Measurements from ENCODE around the gene PCSK9.

Gene PCSK9

GRCh38 chr1:55079651-55080050 lies 40.3 kb downstream of the PCSK9 start:
- no peak overlapping the region for H2AFZ ChIP-seq (ENCODE audit: low read depth, low read length)
- no peaks in the 10 kb centered on the region for H3K79me2 ChIP-seq (ENCODE audit: low read length)
- H3K9ac ChIP-seq (ENCODE audit: low read length), result no peak overlapping the region
- H3K4me3 ChIP-seq (ENCODE audit: low read length), result no peak overlapping the region
- H3K27ac ChIP-seq (ENCODE audit: low read length), result no peak overlapping the region
- H3K27me3 ChIP-seq (ENCODE audit: low read depth, low read length), result no peaks in the 10 kb centered on the region
- H3K4me1 ChIP-seq (ENCODE audit: low read length), result no peaks in the 10 kb centered on the region
- H4K20me1 ChIP-seq (ENCODE audit: insufficient read depth, low read length), result no peaks in the 10 kb centered on the region
- H3K9me3 ChIP-seq (ENCODE audit: insufficient read depth, low read length), result no peaks in the 10 kb centered on the region
- H3K36me3 ChIP-seq (replicated peaks; ENCODE audit: low read depth, low read length), result peaks cover 16% of the 10 kb centered on the region
- TF ChIP-seq CTCF (IDR thresholded peaks at IDR 0.05; ENCODE audit: low read depth, low read length) (no peak), EZH2phosphoT487 (IDR thresholded peaks at IDR 0.05; ENCODE audit: low read depth) (no peak)
- H3K4me2 ChIP-seq (ENCODE audit: low read length), result no peak overlapping the region

- H4K20me1 ChIP-seq (ENCODE audit: insufficient read depth, low read length), result no peaks in the 10 kb centered on the region
- no peaks in the 10 kb centered on the region for H3K79me2 ChIP-seq (ENCODE audit: low read length)
- H3K4me3 ChIP-seq (ENCODE audit: low read length), result no peak overlapping the region
- no peak overlapping the region for H3K27ac ChIP-seq (ENCODE audit: low read length)
- H3K4me2 ChIP-seq (ENCODE audit: low read length), result no peak overlapping the region
- H3K9ac ChIP-seq (ENCODE audit: low read length), result no peak overlapping the region
- H3K4me1 ChIP-seq (ENCODE audit: low read length), result no peaks in the 10 kb centered on the region
- H3K27me3 ChIP-seq (ENCODE audit: low read depth, low read length), result no peaks in the 10 kb centered on the region
- peaks cover 17% of the 10 kb centered on the region for H3K36me3 ChIP-seq (replicated peaks; ENCODE audit: low read depth, low read length)
- TF ChIP-seq EZH2phosphoT487 (IDR thresholded peaks at IDR 0.05; ENCODE audit: low read depth) (no peak), CTCF (IDR thresholded peaks at IDR 0.05; ENCODE audit: low read depth, low read length) (no peak)
- H2AFZ ChIP-seq (ENCODE audit: low read depth, low read length), result no peak overlapping the region
- no peaks in the 10 kb centered on the region for H3K9me3 ChIP-seq (ENCODE audit: insufficient read depth, low read length)
Observed at GRCh38 chr1:55081188-55081904, 42.0 kb downstream of the PCSK9 start.

GRCh38 chr1:55081905-55082296 lies 42.6 kb downstream of the PCSK9 start:
- Histone ChIP-seq H3K79me2 (ENCODE audit: low read length) (no peaks in the 10 kb centered on the region), H3K9ac (ENCODE audit: low read length) (no peak overlapping the region), H2AFZ (ENCODE audit: low read depth, low read length) (no peak overlapping the region), H3K4me1 (ENCODE audit: low read length) (no peaks in the 10 kb centered on the region), H3K27ac (ENCODE audit: low read length) (no peak overlapping the region), H4K20me1 (ENCODE audit: insufficient read depth, low read length) (no peaks in the 10 kb centered on the region), H3K27me3 (ENCODE audit: low read depth, low read length) (no peaks in the 10 kb centered on the region), H3K9me3 (ENCODE audit: insufficient read depth, low read length) (no peaks in the 10 kb centered on the region), H3K4me2 (ENCODE audit: low read length) (no peak overlapping the region), H3K4me3 (ENCODE audit: low read length) (no peak overlapping the region), H3K36me3 (replicated peaks; ENCODE audit: low read depth, low read length) (peaks cover 21% of the 10 kb centered on the region)
- TF ChIP-seq EZH2phosphoT487 (IDR thresholded peaks at IDR 0.05; ENCODE audit: low read depth) (no peak), CTCF (IDR thresholded peaks at IDR 0.05; ENCODE audit: low read depth, low read length) (no peak)

- no peak overlapping the region for H2AFZ ChIP-seq (ENCODE audit: low read depth, low read length)
- H3K79me2 ChIP-seq (ENCODE audit: low read length), result no peaks in the 10 kb centered on the region
- H3K4me2 ChIP-seq (ENCODE audit: low read length), result no peak overlapping the region
- no peaks in the 10 kb centered on the region for H3K4me1 ChIP-seq (ENCODE audit: low read length)
- H3K36me3 ChIP-seq (replicated peaks; ENCODE audit: low read depth, low read length), result peaks cover 26% of the 10 kb centered on the region
- TF ChIP-seq EZH2phosphoT487 (IDR thresholded peaks at IDR 0.05; ENCODE audit: low read depth) (no peak), CTCF (IDR thresholded peaks at IDR 0.05; ENCODE audit: low read depth, low read length) (no peak)
- no peaks in the 10 kb centered on the region for H3K27me3 ChIP-seq (ENCODE audit: low read depth, low read length)
- no peaks in the 10 kb centered on the region for H4K20me1 ChIP-seq (ENCODE audit: insufficient read depth, low read length)
- no peak overlapping the region for H3K9ac ChIP-seq (ENCODE audit: low read length)
- H3K4me3 ChIP-seq (ENCODE audit: low read length), result no peak overlapping the region
- no peak overlapping the region for H3K27ac ChIP-seq (ENCODE audit: low read length)
- no peaks in the 10 kb centered on the region for H3K9me3 ChIP-seq (ENCODE audit: insufficient read depth, low read length)
Observed at GRCh38 chr1:55084257-55084656, 44.9 kb downstream of the PCSK9 start.

All from OCI-LY3 (cell line).